ENCODE results near the gene MIEF2. TPM values are rescaled to one million over a fixed set of nuclear protein-coding genes. Genes with fewer than 3 reads are reported as not detected.

The MIEF2 gene
- total RNA-seq, 1 experiment from 2014 or later: 11.2 TPM

DNA sequence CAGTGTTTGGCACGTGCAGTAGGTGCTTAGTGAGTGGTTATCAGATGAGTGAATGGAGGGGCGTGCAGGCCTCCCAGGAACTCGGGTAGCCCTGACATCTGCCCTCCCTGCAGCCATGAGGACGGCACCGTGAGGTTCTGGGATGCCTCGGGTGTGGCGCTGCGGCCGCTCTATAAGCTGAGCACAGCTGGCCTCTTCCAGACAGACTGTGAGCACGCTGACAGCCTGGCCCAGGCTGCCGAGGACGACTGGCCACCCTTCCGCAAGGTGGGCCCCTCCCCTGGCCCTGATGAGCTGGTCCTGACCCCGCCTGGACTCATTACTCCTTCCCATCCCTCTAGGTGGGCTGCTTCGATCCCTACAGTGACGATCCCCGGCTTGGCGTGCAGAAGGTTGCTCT is 24.0 kb upstream of the MIEF2 start:
- CTCF ChIA-PET: no interaction called here
- no peaks in the 10 kb centered on the region for H3K36me3 ChIP-seq (ENCODE audit: control insufficient read depth, insufficient read depth, low read length)

DNA sequence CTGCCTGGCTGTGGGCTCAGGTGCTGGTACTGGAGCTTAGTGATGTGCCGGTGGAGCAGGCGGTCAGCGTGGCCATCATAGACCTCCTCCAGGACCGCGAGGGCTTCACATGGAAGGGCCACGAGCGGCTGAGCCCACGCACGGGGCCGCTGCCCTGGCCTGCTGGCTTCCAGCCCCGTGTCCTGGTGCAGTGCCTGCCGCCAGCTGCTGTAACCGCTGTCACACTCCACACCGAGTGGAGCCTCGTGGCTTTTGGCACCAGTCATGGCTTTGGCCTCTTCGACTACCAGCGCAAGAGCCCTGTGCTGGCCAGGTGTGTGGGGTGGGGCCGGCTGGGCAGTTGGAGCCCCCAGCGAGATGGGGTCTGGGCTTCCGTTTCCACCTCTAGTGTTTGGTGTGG is 23.0 kb upstream of the MIEF2 start:
- in situ Hi-C loops (cut with HindIII; ENCODE audit: low pct_unique_long_range_greater_than_20kb, low sequenced_read_pairs) (no loop called here), intact Hi-C loops (cut with micrococcal nuclease; ENCODE audit: unreplicated experiment) (no loop called here)
- no peak for DNase-seq (ENCODE audit: low read depth, low spot score)
- Histone ChIP-seq H3K27me3 (ENCODE audit: control insufficient read depth, insufficient read depth, low read length) (no peaks in the 10 kb centered on the region), H3K4me3 (ENCODE audit: low read depth in 2 of 2, low read length in 2 of 2) (no peak overlapping the region), H3K9me3 (ENCODE audit: control insufficient read depth, insufficient read depth, low read depth, low read length) (no peaks in the 10 kb centered on the region), H3K36me3 (ENCODE audit: control insufficient read depth, insufficient read depth, low read length) (no peaks in the 10 kb centered on the region), H3K27ac (ENCODE audit: low read length) (no peak overlapping the region), H3K4me1 (ENCODE audit: control insufficient read depth, insufficient read depth, low read length) (no peaks in the 10 kb centered on the region)
- ATAC-seq: no peak
- TF ChIP-seq, protein P1, sequence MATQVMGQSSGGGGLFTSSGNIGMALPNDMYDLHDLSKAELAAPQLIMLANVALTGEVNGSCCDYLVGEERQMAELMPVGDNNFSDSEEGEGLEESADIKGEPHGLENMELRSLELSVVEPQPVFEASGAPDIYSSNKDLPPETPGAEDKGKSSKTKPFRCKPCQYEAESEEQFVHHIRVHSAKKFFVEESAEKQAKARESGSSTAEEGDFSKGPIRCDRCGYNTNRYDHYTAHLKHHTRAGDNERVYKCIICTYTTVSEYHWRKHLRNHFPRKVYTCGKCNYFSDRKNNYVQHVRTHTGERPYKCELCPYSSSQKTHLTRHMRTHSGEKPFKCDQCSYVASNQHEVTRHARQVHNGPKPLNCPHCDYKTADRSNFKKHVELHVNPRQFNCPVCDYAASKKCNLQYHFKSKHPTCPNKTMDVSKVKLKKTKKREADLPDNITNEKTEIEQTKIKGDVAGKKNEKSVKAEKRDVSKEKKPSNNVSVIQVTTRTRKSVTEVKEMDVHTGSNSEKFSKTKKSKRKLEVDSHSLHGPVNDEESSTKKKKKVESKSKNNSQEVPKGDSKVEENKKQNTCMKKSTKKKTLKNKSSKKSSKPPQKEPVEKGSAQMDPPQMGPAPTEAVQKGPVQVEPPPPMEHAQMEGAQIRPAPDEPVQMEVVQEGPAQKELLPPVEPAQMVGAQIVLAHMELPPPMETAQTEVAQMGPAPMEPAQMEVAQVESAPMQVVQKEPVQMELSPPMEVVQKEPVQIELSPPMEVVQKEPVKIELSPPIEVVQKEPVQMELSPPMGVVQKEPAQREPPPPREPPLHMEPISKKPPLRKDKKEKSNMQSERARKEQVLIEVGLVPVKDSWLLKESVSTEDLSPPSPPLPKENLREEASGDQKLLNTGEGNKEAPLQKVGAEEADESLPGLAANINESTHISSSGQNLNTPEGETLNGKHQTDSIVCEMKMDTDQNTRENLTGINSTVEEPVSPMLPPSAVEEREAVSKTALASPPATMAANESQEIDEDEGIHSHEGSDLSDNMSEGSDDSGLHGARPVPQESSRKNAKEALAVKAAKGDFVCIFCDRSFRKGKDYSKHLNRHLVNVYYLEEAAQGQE (IDR thresholded peaks at IDR 0.05; ENCODE audit: insufficient read depth in 1 of 2, low read depth in 2 of 2, low read length in 1 of 2): no peak
- TF ChIP-seq, protein P2, sequence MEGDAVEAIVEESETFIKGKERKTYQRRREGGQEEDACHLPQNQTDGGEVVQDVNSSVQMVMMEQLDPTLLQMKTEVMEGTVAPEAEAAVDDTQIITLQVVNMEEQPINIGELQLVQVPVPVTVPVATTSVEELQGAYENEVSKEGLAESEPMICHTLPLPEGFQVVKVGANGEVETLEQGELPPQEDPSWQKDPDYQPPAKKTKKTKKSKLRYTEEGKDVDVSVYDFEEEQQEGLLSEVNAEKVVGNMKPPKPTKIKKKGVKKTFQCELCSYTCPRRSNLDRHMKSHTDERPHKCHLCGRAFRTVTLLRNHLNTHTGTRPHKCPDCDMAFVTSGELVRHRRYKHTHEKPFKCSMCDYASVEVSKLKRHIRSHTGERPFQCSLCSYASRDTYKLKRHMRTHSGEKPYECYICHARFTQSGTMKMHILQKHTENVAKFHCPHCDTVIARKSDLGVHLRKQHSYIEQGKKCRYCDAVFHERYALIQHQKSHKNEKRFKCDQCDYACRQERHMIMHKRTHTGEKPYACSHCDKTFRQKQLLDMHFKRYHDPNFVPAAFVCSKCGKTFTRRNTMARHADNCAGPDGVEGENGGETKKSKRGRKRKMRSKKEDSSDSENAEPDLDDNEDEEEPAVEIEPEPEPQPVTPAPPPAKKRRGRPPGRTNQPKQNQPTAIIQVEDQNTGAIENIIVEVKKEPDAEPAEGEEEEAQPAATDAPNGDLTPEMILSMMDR (IDR thresholded peaks at IDR 0.05): no peak
- TF ChIP-seq TCF7L2 (IDR thresholded peaks at IDR 0.05; ENCODE audit: low read depth, low read length) (no peak), SIN3A (IDR thresholded peaks at IDR 0.05; ENCODE audit: borderline replicate concordance, insufficient read depth, low read depth, low read length) (no peak), POLR2AphosphoS5 (IDR thresholded peaks at IDR 0.05; ENCODE audit: low read depth, low read length) (no peak)
- ChIA-PET CTCF (no interaction called here), POLR2A (no interaction called here)
- no TSS peak for BruUV-seq (replicated peaks)

More for the DNA sequence above, 24.0 kb upstream of the MIEF2 start:
- POLR2A ChIA-PET: no interaction called here
- TF ChIP-seq TCF7L2 (IDR thresholded peaks at IDR 0.05; ENCODE audit: low read depth, low read length) (no peak), POLR2AphosphoS5 (IDR thresholded peaks at IDR 0.05; ENCODE audit: low read depth, low read length) (no peak)
- TF ChIP-seq, protein P2 (IDR thresholded peaks at IDR 0.05): no peak
- ATAC-seq (no peak), DNase-seq (ENCODE audit: low read depth, low spot score) (no peak)
- intact Hi-C loops (cut with micrococcal nuclease; ENCODE audit: unreplicated experiment) (no loop called here), in situ Hi-C loops (cut with HindIII; ENCODE audit: low pct_unique_long_range_greater_than_20kb, low sequenced_read_pairs) (no loop called here)
- no peak overlapping the region for H3K4me3 ChIP-seq (ENCODE audit: low read depth in 2 of 2, low read length in 2 of 2)
- no peaks in the 10 kb centered on the region for H3K4me1 ChIP-seq (ENCODE audit: control insufficient read depth, insufficient read depth, low read length)
- H3K27me3 ChIP-seq (ENCODE audit: control insufficient read depth, insufficient read depth, low read length): no peaks in the 10 kb centered on the region
- no peak overlapping the region for H3K27ac ChIP-seq (ENCODE audit: low read length)
- no TSS peak for BruUV-seq (replicated peaks)
- H3K9me3 ChIP-seq (ENCODE audit: control insufficient read depth, insufficient read depth, low read depth, low read length): no peaks in the 10 kb centered on the region

All from Panc1 (cell line).